Left forelimb (tissue), 1 donor: ENCODE results near the gene MN1.
"Not testable (repeated sequence)": the region's sequence is repeated elsewhere in the genome, so short reads cannot be mapped to it uniquely, and the experiment has no call there.

Source experiments
- DNase-seq: peaks from one replicate; pipeline ENCODE4 v3.0.0-alpha.2; 2018; ENCODE audit warnings: low spot score

MN1 gene

GRCh38 chr22:27761665-27762064 lies 39.9 kb downstream of the MN1 start:
- DNase-seq = no peak

GRCh38 chr22:27761000-27761399 lies 40.6 kb downstream of the MN1 start:
- DNase-seq = no peak

DNA sequence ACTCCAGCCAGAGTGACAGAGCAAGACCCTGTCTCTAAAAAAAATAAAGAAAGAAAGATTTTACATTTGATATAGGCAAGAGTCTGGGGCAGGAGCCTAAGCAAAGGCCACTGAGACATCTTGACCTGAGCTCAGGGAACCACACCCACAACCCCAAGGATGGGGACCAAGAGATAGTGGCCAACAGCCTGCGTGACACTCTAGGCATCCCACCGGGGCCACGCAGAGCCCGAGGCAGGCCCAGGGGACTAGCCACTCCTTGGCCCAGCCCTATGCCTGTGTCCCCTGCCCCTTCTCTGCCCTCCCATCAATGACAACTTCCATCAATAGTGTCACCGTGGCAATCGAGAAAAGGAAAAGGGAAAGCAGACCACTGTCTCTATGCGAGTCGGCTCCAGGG lies 41.1 kb downstream of the MN1 start:
- no peak for DNase-seq

DNA sequence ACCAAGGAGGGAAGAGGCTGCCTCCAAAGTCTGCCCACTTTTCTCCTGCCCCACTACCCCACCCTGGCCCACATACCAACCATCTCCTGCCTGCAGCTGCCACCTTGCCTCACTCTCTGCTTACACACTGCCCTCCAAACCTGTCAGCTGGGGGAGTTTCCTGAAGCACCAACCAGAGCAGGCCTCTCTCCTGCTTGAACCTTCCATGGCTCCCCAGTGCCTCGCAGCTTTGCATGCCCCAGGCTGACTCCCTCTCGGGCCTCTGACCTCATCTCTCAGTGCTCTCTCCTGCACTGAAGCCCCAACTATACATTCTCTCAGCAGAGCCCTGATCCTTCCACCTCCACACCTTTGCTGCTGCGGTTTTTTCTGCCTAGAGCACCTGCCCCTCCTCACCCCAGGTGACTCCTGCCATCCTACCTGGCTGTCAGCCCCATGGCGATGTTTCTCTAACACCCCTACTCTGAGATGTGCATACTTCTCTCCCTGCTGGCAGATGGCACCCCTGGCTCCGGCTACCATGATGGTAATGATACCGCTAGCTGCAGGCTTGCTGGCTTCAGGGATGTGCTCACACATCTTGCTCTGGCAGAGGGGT lies 43.5 kb downstream of the MN1 start:
- DNase-seq = no peak

GRCh38 chr22:27756212-27756660 lies 45.3 kb downstream of the MN1 start:
- DNase-seq = no peak

DNA sequence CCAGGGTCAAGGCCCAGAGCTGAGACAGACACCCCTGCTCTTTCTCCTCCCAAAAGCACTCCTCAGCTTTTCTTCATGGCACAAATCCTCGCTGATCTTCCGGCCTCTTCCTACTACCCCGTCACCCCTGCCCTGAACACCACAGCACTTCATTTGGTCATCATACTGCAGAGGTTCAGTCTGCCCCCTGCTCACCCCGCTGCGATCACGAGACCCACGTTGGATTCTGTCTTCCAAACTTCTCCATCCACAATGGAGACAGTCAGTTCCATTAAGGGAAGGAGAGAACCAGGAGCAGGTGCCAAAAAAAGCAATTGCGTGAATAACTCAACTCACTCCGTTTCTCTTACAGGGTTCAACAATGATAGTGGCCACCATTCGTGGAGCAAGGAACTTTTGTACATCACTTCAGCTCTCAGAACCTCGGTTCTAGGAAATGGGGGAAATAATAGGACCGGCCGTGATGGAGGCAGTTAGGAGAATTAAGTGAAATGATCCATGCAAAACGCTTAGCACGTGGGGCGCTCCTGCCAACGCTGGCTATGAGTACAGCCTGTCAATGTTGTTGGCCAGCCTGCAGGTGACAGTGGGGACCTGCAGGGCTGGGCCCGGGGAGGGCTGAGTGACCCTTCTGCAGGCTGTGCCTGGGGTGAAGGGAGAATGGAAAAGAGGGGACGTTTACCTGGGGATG lies 45.9 kb downstream of the MN1 start:
- no peak for DNase-seq

- DNase-seq = no peak
These were observed 46.6 kb downstream of the MN1 start for GRCh38 chr22:27754888-27755480.

DNA sequence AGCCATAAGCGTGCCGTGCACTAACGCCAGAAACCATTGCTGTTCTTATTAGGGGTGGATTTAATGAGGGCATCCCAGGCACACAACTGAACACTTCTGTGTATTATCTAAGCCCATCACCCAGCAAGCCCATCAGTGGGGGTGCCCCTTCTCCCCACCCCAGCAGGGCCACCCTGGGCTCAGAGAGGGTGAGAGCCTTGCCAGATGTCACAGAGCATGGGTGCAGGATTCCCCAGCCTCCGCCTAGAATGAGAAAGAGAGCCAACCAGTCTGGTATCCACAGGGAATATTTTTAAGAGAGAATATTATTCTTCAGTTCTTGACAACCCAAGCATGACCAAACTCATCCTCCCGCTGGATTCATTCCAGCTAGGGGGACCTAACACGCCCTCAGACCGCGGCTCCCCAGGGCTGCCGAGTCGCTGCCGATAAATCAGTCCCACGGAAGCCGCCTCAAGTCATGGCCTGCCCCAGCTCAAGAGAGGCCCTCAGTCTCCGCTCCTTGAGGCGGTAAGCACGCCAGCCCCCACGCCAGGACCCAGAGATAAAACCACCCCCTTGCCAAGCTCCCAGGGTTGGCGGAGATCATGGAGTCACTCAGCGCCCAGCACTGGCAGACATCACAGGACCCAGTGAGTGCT lies 47.2 kb downstream of the MN1 start:
- DNase-seq = no peak

GRCh38 chr22:27752771-27753170 lies 48.8 kb downstream of the MN1 start:
- no peak for DNase-seq

DNA sequence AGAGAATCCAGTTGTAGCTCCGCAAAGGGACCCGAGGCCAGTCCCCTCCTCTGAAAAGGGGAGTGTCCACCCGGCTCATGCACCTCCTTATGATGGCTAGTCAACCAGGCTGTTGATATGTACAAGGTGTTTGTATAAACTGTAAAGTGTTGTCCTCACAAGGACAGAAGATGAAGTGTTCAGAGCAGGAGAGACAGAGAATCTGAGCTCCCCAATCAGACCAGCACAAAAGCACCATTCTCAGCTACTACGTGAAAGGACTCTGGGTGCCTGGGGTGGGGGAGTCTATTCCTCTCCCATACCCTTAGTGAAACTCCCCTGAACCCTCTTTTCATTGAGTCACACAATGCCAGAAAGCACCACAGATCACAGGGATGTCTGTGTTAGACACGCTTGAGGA lies 49.4 kb downstream of the MN1 start:
- DNase-seq = no peak

GRCh38 chr22:27751277-27752070 lies 50.1 kb downstream of the MN1 start:
- no peak for DNase-seq

DNA sequence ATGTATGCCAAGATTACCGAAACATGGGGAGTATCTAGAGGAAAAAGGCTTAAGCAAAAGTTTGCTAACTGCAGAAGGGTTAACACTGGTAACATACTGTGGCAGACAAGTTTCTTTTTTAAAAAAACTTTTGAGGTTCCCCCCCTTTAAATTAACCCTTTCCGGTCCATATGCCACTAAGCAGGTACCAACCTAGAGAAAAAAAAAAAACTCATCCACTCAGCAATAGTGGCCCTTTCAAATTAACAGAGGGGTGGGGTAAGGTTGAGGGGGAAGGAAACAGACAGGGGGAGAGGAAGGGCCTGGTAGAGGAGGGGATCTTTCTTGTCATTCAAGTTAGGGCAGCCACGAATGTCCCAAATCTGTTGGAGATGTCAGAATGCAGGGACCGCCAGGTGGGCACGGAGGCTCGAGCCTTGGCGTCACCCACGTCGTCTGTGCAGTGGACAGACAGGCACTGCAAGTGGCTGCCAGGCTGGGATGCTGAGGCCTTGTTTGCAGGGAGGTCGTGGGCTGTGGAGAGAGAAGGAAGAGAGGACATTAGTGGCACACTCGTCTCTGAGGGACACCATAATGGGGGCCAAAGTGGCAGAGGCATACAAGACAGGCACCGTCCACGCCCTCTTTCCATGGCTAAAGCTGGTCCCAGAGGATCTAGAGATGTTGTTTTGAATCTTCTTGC lies 50.8 kb downstream of the MN1 start:
- peak; percentile 33 for DNase-seq

DNA sequence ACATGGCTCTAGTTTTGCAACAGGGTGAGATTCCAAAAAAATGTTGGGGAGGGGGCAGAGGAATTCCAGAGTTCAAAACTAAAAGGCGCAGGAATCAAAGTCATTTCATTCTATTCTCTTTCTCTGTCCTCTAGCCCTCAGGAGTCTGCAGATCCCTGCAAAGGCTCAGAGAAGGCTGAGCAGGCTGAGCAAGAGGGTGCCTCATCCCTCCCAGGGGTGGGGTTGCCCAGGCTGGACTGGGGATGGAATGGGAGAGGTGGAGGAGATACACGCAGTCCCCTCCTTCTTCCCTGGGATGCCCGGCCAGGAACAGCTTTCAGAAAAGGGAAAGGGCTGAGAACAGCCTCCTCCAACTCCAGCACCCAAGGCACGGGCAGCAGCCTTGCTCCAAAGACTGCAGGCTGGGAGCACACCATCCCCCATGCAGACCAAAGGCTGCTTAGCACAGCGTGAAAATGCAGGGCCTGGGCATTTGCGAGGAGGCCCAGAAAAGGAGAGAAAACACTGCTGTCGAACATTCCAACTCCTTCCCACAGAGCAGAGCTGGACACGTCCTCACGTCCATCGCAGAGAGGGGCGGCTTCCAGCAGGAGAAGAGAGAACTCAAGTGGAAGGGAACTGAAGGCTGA lies 51.8 kb downstream of the MN1 start:
- DNase-seq = peak; percentile 64

DNA sequence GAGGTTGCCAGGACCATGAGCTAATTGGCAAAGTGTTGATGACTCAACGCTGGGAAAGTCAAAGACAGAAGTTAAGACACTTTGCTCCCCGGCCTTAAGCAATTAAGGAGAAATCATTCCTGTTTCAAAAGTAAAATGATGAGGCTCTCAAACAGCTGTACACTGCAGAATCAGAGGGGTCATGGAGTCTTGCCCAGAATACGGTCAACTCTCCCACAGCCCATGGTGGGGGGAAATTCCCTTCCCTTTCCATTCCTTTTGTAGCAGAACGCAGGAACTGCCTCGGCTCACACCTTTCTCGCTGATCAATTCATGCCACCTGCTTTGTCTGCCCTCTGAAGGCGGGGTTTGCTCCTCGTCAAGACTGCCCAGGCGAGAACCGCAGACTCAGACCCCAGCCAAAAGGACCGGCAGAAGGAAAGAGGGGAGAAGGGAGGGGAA lies 52.8 kb downstream of the MN1 start:
- DNase-seq = peak; percentile 64

DNA sequence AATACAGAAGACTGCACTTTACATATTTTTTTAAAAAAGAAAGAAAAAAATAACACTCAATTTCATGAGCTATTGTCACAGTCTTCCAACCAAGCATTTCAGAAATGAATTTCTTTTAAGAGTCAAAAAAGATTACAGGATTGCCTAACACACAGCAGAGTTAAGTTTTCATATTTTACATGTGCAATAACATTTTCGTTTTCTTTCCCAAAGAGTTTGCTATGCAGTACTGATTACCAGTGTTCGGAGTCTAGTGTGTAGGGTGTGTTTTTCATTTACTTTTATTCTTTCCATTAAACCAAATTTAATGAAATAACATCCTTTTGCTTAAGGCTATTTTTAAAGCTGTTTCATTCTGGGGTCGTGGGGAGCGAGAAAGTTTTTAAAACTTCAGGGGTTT lies 53.2 kb downstream of the MN1 start:
- DNase-seq = no peak

GRCh38 chr22:27747396-27748221 lies 53.9 kb downstream of the MN1 start:
- DNase-seq = peak; percentile 44

- no peak for DNase-seq
These were observed 54.6 kb downstream of the MN1 start for GRCh38 chr22:27746918-27747317.

DNA sequence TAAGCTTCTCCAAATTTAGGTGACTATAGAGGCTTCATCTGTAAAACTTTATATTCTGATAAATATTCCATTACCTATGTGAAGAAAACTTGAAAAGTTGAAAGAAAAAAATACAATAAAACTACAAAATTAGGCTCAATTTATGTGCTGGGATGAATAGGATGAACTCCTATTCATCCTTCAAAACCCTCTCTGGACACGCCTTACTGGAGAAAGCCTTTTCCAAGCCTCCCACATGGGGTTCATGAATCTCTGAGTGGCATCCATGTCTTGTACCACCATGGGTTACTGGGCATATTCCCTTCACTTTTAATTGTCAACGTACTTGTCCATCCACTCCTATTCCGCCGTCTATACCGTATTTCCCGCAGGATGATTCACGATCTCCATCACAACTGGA lies 55.7 kb downstream of the MN1 start:
- DNase-seq = no peak

GRCh38 chr22:27745154-27745553 lies 56.4 kb downstream of the MN1 start:
- no peak for DNase-seq

DNA sequence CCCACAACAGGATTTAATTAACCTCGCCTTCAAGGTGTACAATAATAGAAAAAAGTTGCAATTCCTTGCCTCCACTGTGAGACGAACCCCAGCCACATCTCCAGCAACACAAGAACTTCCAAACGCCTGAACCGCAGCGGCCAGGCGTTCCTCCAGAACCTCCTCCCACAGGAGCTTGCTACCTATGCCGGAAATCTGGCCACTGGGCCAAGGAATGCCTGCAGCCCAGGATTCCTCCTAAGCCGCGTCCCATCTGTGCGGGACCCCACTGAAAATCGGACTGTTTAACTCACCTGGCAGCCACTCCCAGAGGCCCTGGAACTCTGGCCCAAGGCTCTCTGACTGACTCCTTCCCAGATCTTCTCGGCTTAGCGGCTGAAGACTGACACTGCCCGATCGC lies 57.5 kb downstream of the MN1 start:
- DNase-seq = not testable (repeated sequence)
